Hepatocyte (in vitro differentiated cells): ENCODE data around the gene RASAL1.

Experiments
- EZH2 ChIP-seq: fragments of 200-600 bp; sonication (generic); IDR thresholded peaks from 2 replicates; pipeline ENCODE4 v1.6.1; 2016; ENCODE audit warnings: antibody characterized with exemption, mild to moderate bottlenecking, borderline replicate concordance
- EZH2phosphoT487 ChIP-seq: fragments of 200-600 bp; sonication (generic); IDR thresholded peaks from one replicate; pipeline ENCODE4 v1.6.1; 2018; ENCODE audit warnings: antibody characterized with exemption, mild to moderate bottlenecking, low read depth, moderate library complexity; ENCODE audit not compliant: unreplicated experiment, severe bottlenecking
- TF ChIP-seq, protein P1 (sequence below): fragments of 200-600 bp; sonication (generic); IDR thresholded peaks from 2 replicates; pipeline ENCODE4 v1.5.1; 2016; ENCODE audit warnings: antibody characterized with exemption, mild to moderate bottlenecking; ENCODE audit not compliant: poor library complexity

- TF ChIP-seq, protein P1, sequence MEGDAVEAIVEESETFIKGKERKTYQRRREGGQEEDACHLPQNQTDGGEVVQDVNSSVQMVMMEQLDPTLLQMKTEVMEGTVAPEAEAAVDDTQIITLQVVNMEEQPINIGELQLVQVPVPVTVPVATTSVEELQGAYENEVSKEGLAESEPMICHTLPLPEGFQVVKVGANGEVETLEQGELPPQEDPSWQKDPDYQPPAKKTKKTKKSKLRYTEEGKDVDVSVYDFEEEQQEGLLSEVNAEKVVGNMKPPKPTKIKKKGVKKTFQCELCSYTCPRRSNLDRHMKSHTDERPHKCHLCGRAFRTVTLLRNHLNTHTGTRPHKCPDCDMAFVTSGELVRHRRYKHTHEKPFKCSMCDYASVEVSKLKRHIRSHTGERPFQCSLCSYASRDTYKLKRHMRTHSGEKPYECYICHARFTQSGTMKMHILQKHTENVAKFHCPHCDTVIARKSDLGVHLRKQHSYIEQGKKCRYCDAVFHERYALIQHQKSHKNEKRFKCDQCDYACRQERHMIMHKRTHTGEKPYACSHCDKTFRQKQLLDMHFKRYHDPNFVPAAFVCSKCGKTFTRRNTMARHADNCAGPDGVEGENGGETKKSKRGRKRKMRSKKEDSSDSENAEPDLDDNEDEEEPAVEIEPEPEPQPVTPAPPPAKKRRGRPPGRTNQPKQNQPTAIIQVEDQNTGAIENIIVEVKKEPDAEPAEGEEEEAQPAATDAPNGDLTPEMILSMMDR, result no peak
- no peak for TF ChIP-seq EZH2
- TF ChIP-seq EZH2phosphoT487, result no peak
Measured at GRCh38 chr12:113083863-113084435, 51.6 kb downstream of the RASAL1 start.
